SK-N-SH treated with all-trans-retinoic acid at 6 μM for 48 hours (cell line): Measurements from ENCODE around the gene KIAA1671.

Experiments
- ATAC-seq: fragments of 200-7000 bp; cut with Tn5 transposase; 3 replicates; pipeline ENCODE4 v1.9.1; 2020; ENCODE audit warnings: mild to moderate bottlenecking, moderate library complexity
- ARNTL ChIP-seq: fragments of 450-650 bp; formaldehyde crosslinking; IDR thresholded peaks from 2 replicates; pipeline ENCODE4 v1.5.0; 2020; ENCODE audit warnings: low read depth, mild to moderate bottlenecking, moderate library complexity, borderline replicate concordance
- BACH2 ChIP-seq: fragments of 250-450 bp; sonication (Bioruptor Pico); IDR thresholded peaks from 2 replicates; pipeline ENCODE4 v1.9.0; 2021; ENCODE audit warnings: mild to moderate bottlenecking, borderline replicate concordance
- CSDC2 ChIP-seq: fragments of 250-450 bp; sonication (Bioruptor Pico); IDR thresholded peaks from 2 replicates; pipeline ENCODE4 v1.5.0; 2020; ENCODE audit warnings: mild to moderate bottlenecking, moderate library complexity
- ESRRG ChIP-seq: fragments of 250-450 bp; sonication (Bioruptor Pico); IDR thresholded peaks from 2 replicates; pipeline ENCODE4 v1.6.1; 2021; ENCODE audit warnings: mild to moderate bottlenecking
- GLIS3 ChIP-seq: fragments of 250-450 bp; sonication (Bioruptor Pico); IDR thresholded peaks from 2 replicates; pipeline ENCODE4 v1.5.0; 2020; ENCODE audit warnings: mild to moderate bottlenecking, moderate library complexity
- ISL1 ChIP-seq: fragments of 250-450 bp; sonication (Bioruptor Pico); IDR thresholded peaks from 2 replicates; pipeline ENCODE4 v2.1.2; 2022; ENCODE audit warnings: mild to moderate bottlenecking, moderate library complexity
- OSR1 ChIP-seq: fragments of 250-450 bp; sonication (Bioruptor Pico); IDR thresholded peaks from 2 replicates; pipeline ENCODE4 v1.8.0; 2022; ENCODE audit warnings: moderate library complexity, mild to moderate bottlenecking, inconsistent platforms
- PPARA ChIP-seq: fragments of 250-450 bp; sonication (Bioruptor Pico); IDR thresholded peaks from 2 replicates; pipeline ENCODE4 v1.5.0; 2020; ENCODE audit warnings: mild to moderate bottlenecking, borderline replicate concordance
- RARB ChIP-seq: fragments of 250-450 bp; sonication (Bioruptor Pico); IDR thresholded peaks from 2 replicates; pipeline ENCODE4 v1.8.0; 2021; ENCODE audit warnings: mild to moderate bottlenecking, moderate library complexity
- SNAI2 ChIP-seq: fragments of 250-450 bp; sonication (Bioruptor Pico); IDR thresholded peaks from 2 replicates; pipeline ENCODE4 v1.5.0; 2020; ENCODE audit warnings: mild to moderate bottlenecking, moderate library complexity
- TCF4 ChIP-seq: fragments of 250-450 bp; sonication (Bioruptor Pico); IDR thresholded peaks from 2 replicates; pipeline ENCODE4 v1.8.0; 2021; ENCODE audit warnings: mild to moderate bottlenecking, moderate library complexity, borderline replicate concordance
- TOX ChIP-seq: fragments of 250-450 bp; sonication (Bioruptor Pico); IDR thresholded peaks from 2 replicates; pipeline ENCODE4 v1.8.0; 2021; ENCODE audit warnings: mild to moderate bottlenecking, moderate library complexity, borderline replicate concordance
- ZC3H10 ChIP-seq: fragments of 250-450 bp; sonication (Bioruptor Pico); IDR thresholded peaks from 2 replicates; pipeline ENCODE4 v1.5.1; 2021; ENCODE audit warnings: mild to moderate bottlenecking, moderate library complexity
- ZFP3 ChIP-seq: fragments of 250-450 bp; sonication (Bioruptor Pico); IDR thresholded peaks from 2 replicates; pipeline ENCODE4 v1.5.0; 2020; ENCODE audit warnings: mild to moderate bottlenecking, moderate library complexity
- ZFP30 ChIP-seq: fragments of 450-650 bp; formaldehyde crosslinking; IDR thresholded peaks from 2 replicates; pipeline ENCODE4 v1.5.0; 2022; ENCODE audit warnings: mild to moderate bottlenecking, moderate library complexity
- ZNF70 ChIP-seq: fragments of 450-650 bp; formaldehyde crosslinking; IDR thresholded peaks from 2 replicates; pipeline ENCODE4 v1.5.0; 2020; ENCODE audit warnings: mild to moderate bottlenecking, moderate library complexity
- TF ChIP-seq, protein P1 (sequence below): fragments of 250-450 bp; sonication (Bioruptor Pico); IDR thresholded peaks from 2 replicates; pipeline ENCODE4 v1.8.0; 2021; ENCODE audit warnings: low read depth, mild to moderate bottlenecking, moderate library complexity, borderline replicate concordance
- TF ChIP-seq, protein P2 (sequence below): fragments of 250-450 bp; sonication (Bioruptor Pico); IDR thresholded peaks from 2 replicates; pipeline ENCODE4 v1.5.1; 2020; ENCODE audit warnings: low read depth, mild to moderate bottlenecking, moderate library complexity
- TF ChIP-seq, protein P3 (sequence below): fragments of 250-450 bp; sonication (Bioruptor Pico); IDR thresholded peaks from 2 replicates; pipeline ENCODE4 v1.5.1; 2021; ENCODE audit warnings: mild to moderate bottlenecking, moderate library complexity
- TF ChIP-seq, protein P4 (sequence below): fragments of 250-450 bp; sonication (Bioruptor Pico); IDR thresholded peaks from 2 replicates; pipeline ENCODE4 v1.5.0; 2020; ENCODE audit warnings: mild to moderate bottlenecking, moderate library complexity

Gene KIAA1671

DNA sequence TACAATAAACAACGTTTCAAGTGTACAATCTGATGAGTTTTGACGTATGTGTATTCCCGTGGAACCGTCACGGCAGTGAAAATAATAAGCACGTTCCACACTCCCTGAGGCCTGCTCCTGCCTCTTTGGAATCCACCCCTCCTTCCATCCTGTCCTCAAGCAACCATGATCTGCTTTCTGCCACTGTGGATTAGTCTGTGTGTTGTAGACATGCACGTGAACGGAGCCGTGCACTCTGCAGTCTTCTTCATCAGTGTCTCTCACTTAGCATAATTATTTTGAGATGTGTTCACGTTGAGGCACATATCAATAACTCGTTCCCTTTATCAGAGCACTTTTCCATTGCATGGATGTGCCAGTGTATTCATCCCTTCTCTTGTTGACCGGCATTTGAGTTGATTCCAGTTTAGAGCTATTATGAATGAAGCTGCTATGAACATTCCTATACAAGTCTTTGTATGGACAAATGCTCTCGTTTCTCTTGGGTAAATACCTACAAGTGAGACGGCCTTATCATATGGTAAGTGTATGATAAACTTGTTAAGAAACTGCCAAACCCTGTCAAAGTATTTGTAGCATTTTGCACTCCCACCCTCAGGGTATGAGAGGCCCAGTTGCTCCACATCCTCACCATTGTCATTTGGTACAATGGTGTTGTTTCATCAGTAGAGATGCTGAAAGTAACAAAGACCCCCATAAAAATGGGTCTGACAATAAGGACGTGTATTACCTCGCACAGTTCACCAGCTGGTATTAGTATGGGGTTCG, 144.3 kb downstream of the KIAA1671 start:
- no peak for TF ChIP-seq TCF4
- TF ChIP-seq, protein P1, sequence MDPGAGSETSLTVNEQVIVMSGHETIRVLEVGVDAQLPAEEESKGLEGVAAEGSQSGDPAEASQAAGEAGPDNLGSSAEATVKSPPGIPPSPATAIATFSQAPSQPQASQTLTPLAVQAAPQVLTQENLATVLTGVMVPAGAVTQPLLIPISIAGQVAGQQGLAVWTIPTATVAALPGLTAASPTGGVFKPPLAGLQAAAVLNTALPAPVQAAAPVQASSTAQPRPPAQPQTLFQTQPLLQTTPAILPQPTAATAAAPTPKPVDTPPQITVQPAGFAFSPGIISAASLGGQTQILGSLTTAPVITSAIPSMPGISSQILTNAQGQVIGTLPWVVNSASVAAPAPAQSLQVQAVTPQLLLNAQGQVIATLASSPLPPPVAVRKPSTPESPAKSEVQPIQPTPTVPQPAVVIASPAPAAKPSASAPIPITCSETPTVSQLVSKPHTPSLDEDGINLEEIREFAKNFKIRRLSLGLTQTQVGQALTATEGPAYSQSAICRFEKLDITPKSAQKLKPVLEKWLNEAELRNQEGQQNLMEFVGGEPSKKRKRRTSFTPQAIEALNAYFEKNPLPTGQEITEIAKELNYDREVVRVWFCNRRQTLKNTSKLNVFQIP (CRISPR knock-in tag): no peak
- TF ChIP-seq ESRRG (CRISPR knock-in tag): no peak
- TF ChIP-seq RARB: no peak
- TF ChIP-seq SNAI2 (CRISPR knock-in tag): no peak
- TF ChIP-seq OSR1: no peak
- no peak for TF ChIP-seq ZFP30
- ATAC-seq: no peak

DNA sequence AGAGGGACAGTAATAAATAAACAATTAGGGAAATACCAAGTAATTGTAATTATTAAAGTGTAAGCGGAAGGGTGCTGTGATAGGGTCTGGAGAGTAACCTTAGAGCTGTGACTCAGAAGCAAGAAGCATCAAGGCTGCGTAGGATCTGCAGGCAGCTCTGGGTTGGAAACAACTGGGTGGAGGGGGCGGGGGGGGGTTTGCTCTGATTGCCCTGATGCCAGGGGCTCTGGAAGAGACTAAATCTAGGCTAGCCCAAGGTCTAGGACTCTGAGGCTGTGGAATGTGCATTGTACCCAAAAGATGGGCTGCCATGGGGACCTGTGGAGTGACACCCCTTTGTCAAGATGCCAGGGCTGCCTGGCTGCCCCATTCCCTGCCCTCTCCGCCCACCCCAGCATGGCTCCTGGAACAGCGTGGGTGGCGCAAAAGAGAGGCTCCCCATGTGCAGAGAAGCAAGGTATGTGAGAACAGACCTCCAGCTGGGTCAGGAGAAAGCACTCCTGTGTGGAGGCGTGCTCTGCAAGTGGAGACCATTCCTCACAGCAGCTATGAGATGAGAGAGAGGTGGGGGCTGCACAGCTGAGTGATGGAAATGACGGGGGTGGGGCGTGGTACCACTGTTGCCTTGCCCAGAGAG, 146.0 kb downstream of the KIAA1671 start:
- ATAC-seq: no peak
- TF ChIP-seq ZFP30: no peak
- TF ChIP-seq TCF4: no peak
- TF ChIP-seq ARNTL (CRISPR knock-in tag): no peak
- no peak for TF ChIP-seq PPARA
- no peak for TF ChIP-seq ISL1 (CRISPR knock-in tag)
- no peak for TF ChIP-seq SNAI2 (CRISPR knock-in tag)
- no peak for TF ChIP-seq ZNF70 (CRISPR knock-in tag)
- no peak for TF ChIP-seq GLIS3 (CRISPR knock-in tag)
- TF ChIP-seq, protein P2, sequence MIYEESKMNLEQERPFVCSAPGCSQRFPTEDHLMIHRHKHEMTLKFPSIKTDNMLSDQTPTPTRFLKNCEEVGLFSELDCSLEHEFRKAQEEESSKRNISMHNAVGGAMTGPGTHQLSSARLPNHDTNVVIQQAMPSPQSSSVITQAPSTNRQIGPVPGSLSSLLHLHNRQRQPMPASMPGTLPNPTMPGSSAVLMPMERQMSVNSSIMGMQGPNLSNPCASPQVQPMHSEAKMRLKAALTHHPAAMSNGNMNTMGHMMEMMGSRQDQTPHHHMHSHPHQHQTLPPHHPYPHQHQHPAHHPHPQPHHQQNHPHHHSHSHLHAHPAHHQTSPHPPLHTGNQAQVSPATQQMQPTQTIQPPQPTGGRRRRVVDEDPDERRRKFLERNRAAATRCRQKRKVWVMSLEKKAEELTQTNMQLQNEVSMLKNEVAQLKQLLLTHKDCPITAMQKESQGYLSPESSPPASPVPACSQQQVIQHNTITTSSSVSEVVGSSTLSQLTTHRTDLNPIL: no peak

DNA sequence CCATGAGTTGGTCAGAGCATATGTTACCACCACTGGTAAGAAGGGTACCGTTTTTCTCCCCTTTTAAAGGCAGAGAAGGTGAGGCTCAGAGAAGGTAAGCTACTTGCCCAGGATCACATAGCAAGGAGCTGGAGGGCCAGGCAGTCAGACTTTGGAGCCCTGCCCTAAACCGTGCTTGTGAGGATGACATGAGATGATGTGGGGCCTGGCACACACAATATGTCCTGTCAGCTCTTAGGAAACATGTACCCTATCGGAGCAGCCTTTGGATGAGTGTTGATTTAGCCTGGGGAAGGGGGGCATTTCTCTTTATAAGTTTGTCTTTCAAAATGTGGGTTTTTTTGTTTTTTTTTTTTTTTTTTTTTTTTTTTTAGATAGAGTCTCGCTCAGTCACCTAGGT, 146.7 kb downstream of the KIAA1671 start:
- TF ChIP-seq TCF4: no peak
- no peak for TF ChIP-seq ZFP30
- TF ChIP-seq RARB: no peak
- TF ChIP-seq, protein P3, sequence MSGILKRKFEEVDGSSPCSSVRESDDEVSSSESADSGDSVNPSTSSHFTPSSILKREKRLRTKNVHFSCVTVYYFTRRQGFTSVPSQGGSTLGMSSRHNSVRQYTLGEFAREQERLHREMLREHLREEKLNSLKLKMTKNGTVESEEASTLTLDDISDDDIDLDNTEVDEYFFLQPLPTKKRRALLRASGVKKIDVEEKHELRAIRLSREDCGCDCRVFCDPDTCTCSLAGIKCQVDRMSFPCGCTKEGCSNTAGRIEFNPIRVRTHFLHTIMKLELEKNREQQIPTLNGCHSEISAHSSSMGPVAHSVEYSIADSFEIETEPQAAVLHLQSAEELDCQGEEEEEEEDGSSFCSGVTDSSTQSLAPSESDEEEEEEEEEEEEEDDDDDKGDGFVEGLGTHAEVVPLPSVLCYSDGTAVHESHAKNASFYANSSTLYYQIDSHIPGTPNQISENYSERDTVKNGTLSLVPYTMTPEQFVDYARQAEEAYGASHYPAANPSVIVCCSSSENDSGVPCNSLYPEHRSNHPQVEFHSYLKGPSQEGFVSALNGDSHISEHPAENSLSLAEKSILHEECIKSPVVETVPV (CRISPR knock-in tag): no peak
- TF ChIP-seq CSDC2 (CRISPR knock-in tag): no peak
- TF ChIP-seq ZNF70 (CRISPR knock-in tag): no peak
- no peak for TF ChIP-seq ESRRG (CRISPR knock-in tag)
- no peak for TF ChIP-seq BACH2 (CRISPR knock-in tag)
- no peak for TF ChIP-seq ZFP3
- TF ChIP-seq, protein P2: no peak
- TF ChIP-seq OSR1: no peak
- no peak for TF ChIP-seq ARNTL (CRISPR knock-in tag)
- no peak for TF ChIP-seq GLIS3 (CRISPR knock-in tag)
- no peak for ATAC-seq

DNA sequence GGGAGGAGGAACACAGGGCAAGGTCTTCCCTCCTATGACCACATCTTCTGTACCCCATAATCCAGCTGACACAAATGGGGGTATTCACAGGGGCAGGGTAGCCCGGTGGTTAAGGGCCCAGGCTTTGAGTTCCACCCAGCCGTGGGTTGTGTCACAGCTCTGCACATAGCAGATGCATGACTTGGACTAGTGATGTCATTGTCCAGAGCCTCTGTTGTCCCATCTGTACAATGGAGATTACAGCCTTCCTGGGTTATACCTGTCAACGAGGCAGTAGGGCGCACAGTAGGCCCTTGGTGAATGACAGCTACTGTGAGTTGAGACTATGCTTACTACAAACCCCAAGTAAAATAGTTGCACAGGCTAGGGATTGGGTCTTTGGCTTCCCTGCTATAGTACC, 147.9 kb downstream of the KIAA1671 start:
- TF ChIP-seq CSDC2 (CRISPR knock-in tag): no peak
- TF ChIP-seq ZFP30: no peak
- no peak for TF ChIP-seq TOX (CRISPR knock-in tag)
- TF ChIP-seq, protein P2: no peak
- no peak for TF ChIP-seq BACH2 (CRISPR knock-in tag)
- TF ChIP-seq ZC3H10: no peak
- ATAC-seq: no peak

DNA sequence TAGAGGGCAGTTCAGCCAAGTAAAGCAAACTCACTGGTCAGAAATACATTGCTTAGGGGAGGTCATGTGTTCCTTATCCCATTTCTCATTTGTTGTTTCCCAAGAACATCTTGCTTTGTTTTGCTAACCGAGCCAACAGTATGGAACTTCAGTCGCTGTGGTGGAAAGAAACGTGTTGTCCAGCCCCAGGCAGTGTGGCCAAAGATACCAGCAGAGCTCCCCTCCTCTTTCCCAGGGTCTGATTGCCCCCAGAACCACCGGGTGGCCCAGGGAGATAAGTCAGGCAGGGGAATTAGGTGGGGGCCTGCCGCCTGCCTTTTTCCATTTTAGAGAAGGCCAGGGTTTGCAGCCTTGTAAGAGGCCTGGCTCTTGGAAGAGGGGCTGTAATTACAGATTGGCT, 148.4 kb downstream of the KIAA1671 start:
- TF ChIP-seq, protein P4, sequence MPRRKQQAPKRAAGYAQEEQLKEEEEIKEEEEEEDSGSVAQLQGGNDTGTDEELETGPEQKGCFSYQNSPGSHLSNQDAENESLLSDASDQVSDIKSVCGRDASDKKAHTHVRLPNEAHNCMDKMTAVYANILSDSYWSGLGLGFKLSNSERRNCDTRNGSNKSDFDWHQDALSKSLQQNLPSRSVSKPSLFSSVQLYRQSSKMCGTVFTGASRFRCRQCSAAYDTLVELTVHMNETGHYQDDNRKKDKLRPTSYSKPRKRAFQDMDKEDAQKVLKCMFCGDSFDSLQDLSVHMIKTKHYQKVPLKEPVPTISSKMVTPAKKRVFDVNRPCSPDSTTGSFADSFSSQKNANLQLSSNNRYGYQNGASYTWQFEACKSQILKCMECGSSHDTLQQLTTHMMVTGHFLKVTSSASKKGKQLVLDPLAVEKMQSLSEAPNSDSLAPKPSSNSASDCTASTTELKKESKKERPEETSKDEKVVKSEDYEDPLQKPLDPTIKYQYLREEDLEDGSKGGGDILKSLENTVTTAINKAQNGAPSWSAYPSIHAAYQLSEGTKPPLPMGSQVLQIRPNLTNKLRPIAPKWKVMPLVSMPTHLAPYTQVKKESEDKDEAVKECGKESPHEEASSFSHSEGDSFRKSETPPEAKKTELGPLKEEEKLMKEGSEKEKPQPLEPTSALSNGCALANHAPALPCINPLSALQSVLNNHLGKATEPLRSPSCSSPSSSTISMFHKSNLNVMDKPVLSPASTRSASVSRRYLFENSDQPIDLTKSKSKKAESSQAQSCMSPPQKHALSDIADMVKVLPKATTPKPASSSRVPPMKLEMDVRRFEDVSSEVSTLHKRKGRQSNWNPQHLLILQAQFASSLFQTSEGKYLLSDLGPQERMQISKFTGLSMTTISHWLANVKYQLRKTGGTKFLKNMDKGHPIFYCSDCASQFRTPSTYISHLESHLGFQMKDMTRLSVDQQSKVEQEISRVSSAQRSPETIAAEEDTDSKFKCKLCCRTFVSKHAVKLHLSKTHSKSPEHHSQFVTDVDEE (CRISPR knock-in tag): no peak
- TF ChIP-seq, protein P2: no peak
- TF ChIP-seq ZFP30 (no peak), RARB (no peak), ZC3H10 (no peak), SNAI2 (CRISPR knock-in tag) (no peak), PPARA (no peak), TOX (CRISPR knock-in tag) (no peak), ARNTL (CRISPR knock-in tag) (no peak)
- no peak for ATAC-seq
